GM20000 (cell line): ENCODE measurements around the gene MYH14.
A peak's percentile ranks its signal among the peaks of the same experiment; 100 is the strongest.

Source experiments
- DNase-seq: peaks from one replicate; pipeline ENCODE4 v3.0.0; 2012; ENCODE audit warnings: low spot score
- TF ChIP-seq, protein P1 (sequence below): IDR thresholded peaks from 2 replicates; pipeline ENCODE4 v1.5.1; 2012; ENCODE audit warnings: mild to moderate bottlenecking, control low read depth; ENCODE audit errors: extremely low read depth, missing control alignments

Gene MYH14

GRCh38 chr19:50314724-50315708, 111.6 kb downstream of the MYH14 start:
- no peak for DNase-seq
- TF ChIP-seq, protein P1, sequence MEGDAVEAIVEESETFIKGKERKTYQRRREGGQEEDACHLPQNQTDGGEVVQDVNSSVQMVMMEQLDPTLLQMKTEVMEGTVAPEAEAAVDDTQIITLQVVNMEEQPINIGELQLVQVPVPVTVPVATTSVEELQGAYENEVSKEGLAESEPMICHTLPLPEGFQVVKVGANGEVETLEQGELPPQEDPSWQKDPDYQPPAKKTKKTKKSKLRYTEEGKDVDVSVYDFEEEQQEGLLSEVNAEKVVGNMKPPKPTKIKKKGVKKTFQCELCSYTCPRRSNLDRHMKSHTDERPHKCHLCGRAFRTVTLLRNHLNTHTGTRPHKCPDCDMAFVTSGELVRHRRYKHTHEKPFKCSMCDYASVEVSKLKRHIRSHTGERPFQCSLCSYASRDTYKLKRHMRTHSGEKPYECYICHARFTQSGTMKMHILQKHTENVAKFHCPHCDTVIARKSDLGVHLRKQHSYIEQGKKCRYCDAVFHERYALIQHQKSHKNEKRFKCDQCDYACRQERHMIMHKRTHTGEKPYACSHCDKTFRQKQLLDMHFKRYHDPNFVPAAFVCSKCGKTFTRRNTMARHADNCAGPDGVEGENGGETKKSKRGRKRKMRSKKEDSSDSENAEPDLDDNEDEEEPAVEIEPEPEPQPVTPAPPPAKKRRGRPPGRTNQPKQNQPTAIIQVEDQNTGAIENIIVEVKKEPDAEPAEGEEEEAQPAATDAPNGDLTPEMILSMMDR: no peak

DNA sequence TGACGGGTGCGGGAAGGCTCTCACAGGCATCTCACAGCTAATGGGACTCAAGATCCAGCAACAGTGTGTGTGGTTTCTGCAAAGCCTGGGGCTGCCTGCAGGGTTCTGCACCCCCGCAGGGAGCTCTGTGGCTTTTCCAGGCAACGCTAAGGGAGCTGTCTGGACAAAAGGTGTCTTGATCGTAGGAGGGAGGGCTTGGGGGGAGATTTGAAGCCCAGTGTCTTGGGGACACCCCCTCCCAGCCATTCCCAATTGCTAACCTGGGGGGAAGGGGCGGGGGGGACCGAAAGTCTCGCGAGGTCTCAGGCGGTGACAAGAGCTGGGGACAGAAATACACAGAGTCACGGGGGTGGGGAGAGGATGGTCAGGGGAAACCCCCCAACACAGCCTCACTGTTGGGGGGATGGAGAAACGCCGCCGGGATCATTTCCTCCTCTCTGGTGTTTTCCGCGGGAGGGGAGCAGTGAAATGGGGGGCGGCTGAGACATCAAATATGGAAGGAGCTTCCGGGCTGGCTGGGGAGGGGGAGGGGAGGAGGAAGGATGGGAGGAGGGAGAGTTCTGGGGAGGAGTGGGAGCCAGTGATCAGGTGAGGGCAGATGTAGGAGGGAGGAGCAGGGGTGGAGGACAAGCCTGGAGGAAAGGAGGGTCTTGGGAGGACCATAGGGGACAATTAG, 112.5 kb downstream of the MYH14 start:
- peak; percentile 86 for DNase-seq
- TF ChIP-seq, protein P1: no peak

GRCh38 chr19:50317115-50317514, 113.7 kb downstream of the MYH14 start:
- peak; percentile 3 for DNase-seq
- TF ChIP-seq, protein P1: no peak

DNA sequence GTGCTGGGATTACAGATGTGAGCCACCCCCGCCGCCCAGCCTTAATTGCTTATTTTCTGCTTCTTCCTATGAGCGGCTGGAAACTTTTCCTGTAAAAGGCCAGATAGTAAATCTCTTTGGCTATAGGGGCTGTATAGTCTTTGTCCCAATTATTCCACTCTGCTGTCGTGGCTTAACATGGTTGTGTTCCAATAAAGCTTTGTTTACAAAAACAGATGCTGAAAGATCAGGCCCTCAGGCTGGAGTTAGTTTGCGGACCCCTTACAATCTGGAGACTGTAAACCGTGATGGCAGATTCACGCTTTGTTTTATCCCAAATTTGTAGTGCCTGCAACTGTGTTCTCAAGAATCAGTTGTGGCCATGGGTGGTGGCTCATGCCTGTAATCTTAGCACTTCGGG, 115.0 kb downstream of the MYH14 start:
- TF ChIP-seq, protein P1: no peak
- DNase-seq: no peak

DNA sequence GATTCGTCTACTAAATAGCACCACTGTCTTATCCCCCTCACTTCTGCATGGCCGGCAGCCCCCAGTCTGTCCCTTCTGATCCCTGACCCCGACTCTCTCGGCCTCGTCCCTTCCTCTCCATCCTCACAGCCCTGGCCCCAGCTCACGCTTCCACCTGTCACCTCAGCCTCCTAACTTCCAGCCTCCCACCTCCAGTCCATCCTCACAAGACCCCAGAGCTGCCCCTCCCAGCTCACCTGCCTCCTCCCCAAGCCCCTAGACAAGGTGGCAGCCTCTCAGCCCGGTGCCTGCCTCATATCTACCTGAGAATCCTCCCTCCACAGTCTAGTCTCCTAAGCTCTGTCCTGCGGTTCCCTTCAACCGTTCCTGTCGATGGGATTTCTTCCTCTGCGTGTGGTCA, 115.7 kb downstream of the MYH14 start:
- TF ChIP-seq, protein P1: no peak
- peak; percentile 3 for DNase-seq

DNA sequence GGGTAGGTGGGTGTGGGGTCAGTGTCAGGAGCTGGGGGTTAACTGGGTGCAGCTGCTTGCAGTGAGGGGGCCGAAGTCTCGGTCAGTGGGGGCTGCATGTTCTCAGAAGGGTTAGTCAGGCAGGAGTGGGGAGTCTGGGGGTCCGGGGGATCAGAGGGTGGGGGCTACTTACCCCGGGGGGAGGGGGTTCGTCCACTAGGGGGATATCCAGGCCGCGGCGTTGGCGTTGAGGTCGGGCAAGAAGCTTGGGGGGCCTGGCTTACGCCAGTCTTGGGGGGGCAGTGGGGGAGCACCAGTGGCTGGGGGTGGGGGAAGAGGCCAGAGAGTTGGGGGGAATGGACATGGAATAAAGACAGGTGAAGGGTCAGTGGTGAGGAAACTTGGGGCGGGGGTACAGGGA, 116.6 kb downstream of the MYH14 start:
- TF ChIP-seq, protein P1: no peak
- peak; percentile 1 for DNase-seq

GRCh38 chr19:50320596-50320995, 117.2 kb downstream of the MYH14 start:
- no peak for DNase-seq

More at GRCh38 chr19:50320596-50320995, 117.2 kb downstream of the MYH14 start:
- TF ChIP-seq, protein P1: no peak
